Stimulated activated CD4-positive, alpha-beta T cell treated with anti-CD3 and anti-CD28 coated beads, Interleukin-4, amount 100 ng/mL, for 4 hours (primary cell): Measurements from ENCODE around the gene TERT.

Source experiments
- DNase-seq, 2 experiments: peaks; one replicate each; pipeline ENCODE4 v3.0.0-alpha.2; 2020

The TERT gene

GRCh38 chr5:1203968-1204692 is 90.7 kb downstream of the TERT start:
- no peak for DNase-seq

- DNase-seq = no peak
Measured at GRCh38 chr5:1203311-1203967, 91.4 kb downstream of the TERT start.
